NB4 (cell line): ENCODE results near the gene REELD1.

Experiments
- DNase-seq: peaks from one replicate; pipeline ENCODE4 v3.0.0; 2010; ENCODE audit warnings: low read depth
- H3K4me3 ChIP-seq: one replicate; pipeline ENCODE4 v1.5.1; 2011; ENCODE audit warnings: mild to moderate bottlenecking, low read depth, low read length, moderate library complexity
- MYC ChIP-seq: IDR thresholded peaks from 2 replicates; pipeline ENCODE4 v1.6.1; 2011; ENCODE audit warnings: low read depth, low read length
- POLR2A ChIP-seq: IDR thresholded peaks from 2 replicates; pipeline ENCODE4 v1.6.1; 2011; ENCODE audit warnings: mild to moderate bottlenecking; ENCODE audit not compliant: insufficient read length; ENCODE audit errors: extremely low read depth
- TF ChIP-seq, protein P1 (sequence below): IDR thresholded peaks from one replicate; pipeline ENCODE4 v1.5.1; 2012; ENCODE audit warnings: low read depth, low read length
- TF ChIP-seq, protein P2 (sequence below): IDR thresholded peaks from 2 replicates; pipeline ENCODE4 v1.6.1; 2011; ENCODE audit warnings: low read depth, low read length

The REELD1 gene

DNA sequence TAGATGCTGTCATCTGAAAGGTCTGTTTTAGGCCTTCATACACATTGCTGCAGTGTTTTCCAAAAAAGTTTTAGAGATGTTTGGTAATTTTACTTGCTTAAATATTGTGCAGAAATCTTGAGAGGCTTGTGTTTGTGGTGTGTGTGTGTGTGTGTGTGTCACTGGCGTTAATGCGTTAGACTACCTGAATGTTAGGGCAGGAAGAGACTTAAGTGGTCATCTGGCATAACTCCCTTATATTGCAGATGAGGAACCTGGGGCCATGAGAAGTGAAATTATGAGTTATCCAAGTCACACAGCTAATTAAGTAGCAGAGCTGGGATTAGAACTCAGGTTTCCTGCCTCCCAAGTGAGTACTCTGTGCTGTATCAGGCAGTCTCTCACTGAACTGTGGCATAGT is 37.4 kb upstream of the REELD1 start:
- peak overlapping the region; percentile 87 for H3K4me3 ChIP-seq
- DNase-seq = peak; percentile 18
- TF ChIP-seq, protein P1, sequence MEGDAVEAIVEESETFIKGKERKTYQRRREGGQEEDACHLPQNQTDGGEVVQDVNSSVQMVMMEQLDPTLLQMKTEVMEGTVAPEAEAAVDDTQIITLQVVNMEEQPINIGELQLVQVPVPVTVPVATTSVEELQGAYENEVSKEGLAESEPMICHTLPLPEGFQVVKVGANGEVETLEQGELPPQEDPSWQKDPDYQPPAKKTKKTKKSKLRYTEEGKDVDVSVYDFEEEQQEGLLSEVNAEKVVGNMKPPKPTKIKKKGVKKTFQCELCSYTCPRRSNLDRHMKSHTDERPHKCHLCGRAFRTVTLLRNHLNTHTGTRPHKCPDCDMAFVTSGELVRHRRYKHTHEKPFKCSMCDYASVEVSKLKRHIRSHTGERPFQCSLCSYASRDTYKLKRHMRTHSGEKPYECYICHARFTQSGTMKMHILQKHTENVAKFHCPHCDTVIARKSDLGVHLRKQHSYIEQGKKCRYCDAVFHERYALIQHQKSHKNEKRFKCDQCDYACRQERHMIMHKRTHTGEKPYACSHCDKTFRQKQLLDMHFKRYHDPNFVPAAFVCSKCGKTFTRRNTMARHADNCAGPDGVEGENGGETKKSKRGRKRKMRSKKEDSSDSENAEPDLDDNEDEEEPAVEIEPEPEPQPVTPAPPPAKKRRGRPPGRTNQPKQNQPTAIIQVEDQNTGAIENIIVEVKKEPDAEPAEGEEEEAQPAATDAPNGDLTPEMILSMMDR = no peak
- TF ChIP-seq POLR2A = no peak
- TF ChIP-seq, protein P2, sequence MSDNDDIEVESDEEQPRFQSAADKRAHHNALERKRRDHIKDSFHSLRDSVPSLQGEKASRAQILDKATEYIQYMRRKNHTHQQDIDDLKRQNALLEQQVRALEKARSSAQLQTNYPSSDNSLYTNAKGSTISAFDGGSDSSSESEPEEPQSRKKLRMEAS = no peak

DNA sequence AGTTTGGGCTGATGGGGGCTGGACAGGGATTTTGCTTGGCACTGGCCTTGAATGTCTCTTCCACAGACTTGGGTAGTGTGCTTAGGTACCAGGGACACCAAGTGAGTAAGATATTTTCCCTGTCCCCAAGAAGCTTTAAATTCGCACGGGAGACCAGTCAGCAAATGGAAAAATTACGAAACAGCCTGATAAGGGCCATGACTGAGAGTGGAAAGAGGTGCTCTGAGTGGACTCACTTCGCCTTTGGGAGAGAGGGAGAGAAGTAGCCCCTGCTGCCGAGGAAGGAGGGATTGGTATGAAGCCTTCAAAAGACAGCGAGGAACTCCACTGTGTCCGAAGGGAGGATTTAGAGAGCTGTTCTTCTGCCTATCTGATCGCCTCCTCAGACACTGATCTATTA is 36.2 kb upstream of the REELD1 start:
- no peak for DNase-seq
- TF ChIP-seq POLR2A = no peak
- TF ChIP-seq, protein P2 = no peak
- TF ChIP-seq, protein P1 = no peak
- no peak for TF ChIP-seq MYC
- no peak overlapping the region for H3K4me3 ChIP-seq

DNA sequence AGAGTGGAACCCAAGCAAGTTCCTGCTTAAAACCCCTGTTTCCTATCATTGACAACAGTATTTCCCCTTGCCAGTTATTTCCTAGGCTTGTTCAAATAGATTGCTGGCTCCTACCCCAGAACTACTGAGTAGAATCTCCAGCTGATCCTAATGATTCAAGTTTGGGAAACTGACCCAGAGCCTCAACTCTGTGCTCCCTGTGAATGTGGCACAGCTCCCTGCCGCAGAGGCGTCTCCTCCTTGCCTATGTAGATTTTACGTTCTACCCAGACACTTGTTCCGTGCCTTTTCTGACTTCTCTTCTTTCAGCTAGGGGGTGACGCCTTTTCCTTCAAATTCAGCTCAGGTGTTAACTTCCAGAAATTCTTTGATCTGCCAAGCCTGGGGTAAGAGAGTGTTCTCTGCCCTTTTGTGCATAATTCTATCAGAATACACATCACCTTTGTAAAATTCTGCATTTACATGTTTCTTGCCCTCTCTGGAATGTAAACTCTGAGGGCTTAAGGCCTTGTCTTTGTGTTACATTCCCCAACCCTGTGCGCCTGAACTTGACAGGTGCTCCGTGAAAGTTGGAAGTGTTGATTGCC is 34.5 kb upstream of the REELD1 start:
- TF ChIP-seq, protein P2 = no peak
- TF ChIP-seq MYC (no peak), POLR2A (no peak)
- TF ChIP-seq, protein P1 = no peak
- no peak overlapping the region for H3K4me3 ChIP-seq
- no peak for DNase-seq

DNA sequence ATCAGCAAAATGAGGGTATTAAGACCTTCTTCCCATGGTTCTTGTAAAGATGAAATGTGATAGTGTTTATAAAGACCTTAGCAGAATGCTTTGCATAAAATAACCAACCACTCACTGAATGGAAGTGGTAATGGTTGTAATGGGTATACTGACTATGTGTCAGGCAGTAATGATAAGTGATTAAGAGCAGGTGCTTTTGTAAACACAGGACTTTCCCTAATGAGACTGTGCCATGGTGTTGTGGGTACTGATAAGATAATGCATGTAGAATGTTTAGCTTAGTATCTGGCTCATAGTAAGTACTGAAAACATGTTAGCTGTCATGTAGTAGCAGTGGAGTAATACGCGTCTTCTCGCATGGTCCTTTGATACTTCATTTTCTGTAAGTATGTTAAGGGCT is 31.9 kb upstream of the REELD1 start:
- H3K4me3 ChIP-seq = no peak overlapping the region
- DNase-seq = no peak
- TF ChIP-seq POLR2A (no peak), MYC (no peak)
- TF ChIP-seq, protein P2 = no peak
- TF ChIP-seq, protein P1 = no peak

DNA sequence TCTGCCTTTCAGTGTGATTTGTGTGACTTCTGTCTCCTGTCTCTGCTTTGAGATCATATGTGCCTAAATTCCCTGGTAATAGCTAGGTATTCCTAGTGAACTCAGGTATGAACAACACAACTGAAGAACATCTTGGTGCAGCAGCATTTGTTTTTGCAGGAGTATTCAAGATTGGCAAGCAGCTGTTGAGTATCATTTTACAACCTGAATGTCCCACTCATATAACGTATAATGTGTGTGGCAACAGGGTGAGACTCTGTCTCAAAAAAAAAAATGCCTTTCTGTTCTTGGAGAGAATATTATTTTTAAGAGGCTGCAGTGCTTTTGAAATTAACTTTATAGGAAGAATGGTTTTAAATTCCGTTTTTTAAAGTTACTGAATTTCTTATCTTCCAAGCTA is 31.1 kb upstream of the REELD1 start:
- H3K4me3 ChIP-seq = no peak overlapping the region
- no peak for DNase-seq
- TF ChIP-seq MYC (no peak), POLR2A (no peak)
- TF ChIP-seq, protein P1 = no peak
- TF ChIP-seq, protein P2 = no peak
